HG02678 (cell line): Measurements from ENCODE around the gene PHKA1.
"Not testable (repeated sequence)": the region's sequence is repeated elsewhere in the genome, so short reads cannot be mapped to it uniquely, and the experiment has no call there.

Experiments
- ATAC-seq: cut with Tn5 transposase; IDR thresholded peaks from one replicate; pipeline ENCODE4 v1.9.1; 2021; ENCODE audit warnings: mild to moderate bottlenecking, moderate library complexity; ENCODE audit not compliant: unreplicated experiment

PHKA1 gene

GRCh38 chrX:72713599-72714477 lies at the start of gene PHKA1:
PHKA1 (minus strand) TSS chrX:72714306; CDS start chrX:72713880, 426 bp downstream.
- ATAC-seq = peak; percentile 55

GRCh38 chrX:72760454-72760853 lies 46.3 kb upstream of the PHKA1 start:
- not testable (repeated sequence) for ATAC-seq

GRCh38 chrX:72748545-72748944 lies 34.4 kb upstream of the PHKA1 start:
- not testable (repeated sequence) for ATAC-seq

- not testable (repeated sequence) for ATAC-seq
Observed at GRCh38 chrX:72745546-72745945, 31.4 kb upstream of the PHKA1 start.

GRCh38 chrX:72735561-72735960 lies 21.5 kb upstream of the PHKA1 start:
- ATAC-seq = no peak

- ATAC-seq = not testable (repeated sequence)
Observed at GRCh38 chrX:72733636-72734035, 19.5 kb upstream of the PHKA1 start.

- no peak for ATAC-seq
Observed at GRCh38 chrX:72727846-72728245, 13.7 kb upstream of the PHKA1 start.

- no peak for ATAC-seq
Observed at GRCh38 chrX:72716766-72717165, 2.7 kb upstream of the PHKA1 start.

GRCh38 chrX:72715546-72715945 lies 1.4 kb upstream of the PHKA1 start:
- no peak for ATAC-seq

GRCh38 chrX:72714478-72714916 lies 391 bp upstream of the PHKA1 start:
- ATAC-seq = peak; percentile 8

GRCh38 chrX:72713130-72713529 lies 976 bp downstream of the PHKA1 start:
- ATAC-seq = no peak

GRCh38 chrX:72712094-72712755 lies 1.9 kb downstream of the PHKA1 start:
- ATAC-seq = no peak

- no peak for ATAC-seq
Observed at GRCh38 chrX:72705814-72706213, 8.3 kb downstream of the PHKA1 start.

GRCh38 chrX:72705111-72705510 lies 9.0 kb downstream of the PHKA1 start:
- no peak for ATAC-seq

GRCh38 chrX:72694170-72694569 lies 19.9 kb downstream of the PHKA1 start:
- ATAC-seq = no peak

- ATAC-seq = no peak
Observed at GRCh38 chrX:72693477-72693876, 20.6 kb downstream of the PHKA1 start.

- ATAC-seq = no peak
Observed at GRCh38 chrX:72687396-72687795, 26.7 kb downstream of the PHKA1 start.

GRCh38 chrX:72685810-72686456 lies 28.2 kb downstream of the PHKA1 start:
- no peak for ATAC-seq

GRCh38 chrX:72685018-72685417 lies 29.1 kb downstream of the PHKA1 start:
- ATAC-seq = no peak

- no peak for ATAC-seq
Observed at GRCh38 chrX:72683631-72684030, 30.5 kb downstream of the PHKA1 start.

GRCh38 chrX:72676465-72676864 lies 37.6 kb downstream of the PHKA1 start:
- no peak for ATAC-seq

GRCh38 chrX:72673951-72674350 lies 40.2 kb downstream of the PHKA1 start:
- not testable (repeated sequence) for ATAC-seq
